ENCODE results near the gene MUC2.

The MUC2 gene

DNA sequence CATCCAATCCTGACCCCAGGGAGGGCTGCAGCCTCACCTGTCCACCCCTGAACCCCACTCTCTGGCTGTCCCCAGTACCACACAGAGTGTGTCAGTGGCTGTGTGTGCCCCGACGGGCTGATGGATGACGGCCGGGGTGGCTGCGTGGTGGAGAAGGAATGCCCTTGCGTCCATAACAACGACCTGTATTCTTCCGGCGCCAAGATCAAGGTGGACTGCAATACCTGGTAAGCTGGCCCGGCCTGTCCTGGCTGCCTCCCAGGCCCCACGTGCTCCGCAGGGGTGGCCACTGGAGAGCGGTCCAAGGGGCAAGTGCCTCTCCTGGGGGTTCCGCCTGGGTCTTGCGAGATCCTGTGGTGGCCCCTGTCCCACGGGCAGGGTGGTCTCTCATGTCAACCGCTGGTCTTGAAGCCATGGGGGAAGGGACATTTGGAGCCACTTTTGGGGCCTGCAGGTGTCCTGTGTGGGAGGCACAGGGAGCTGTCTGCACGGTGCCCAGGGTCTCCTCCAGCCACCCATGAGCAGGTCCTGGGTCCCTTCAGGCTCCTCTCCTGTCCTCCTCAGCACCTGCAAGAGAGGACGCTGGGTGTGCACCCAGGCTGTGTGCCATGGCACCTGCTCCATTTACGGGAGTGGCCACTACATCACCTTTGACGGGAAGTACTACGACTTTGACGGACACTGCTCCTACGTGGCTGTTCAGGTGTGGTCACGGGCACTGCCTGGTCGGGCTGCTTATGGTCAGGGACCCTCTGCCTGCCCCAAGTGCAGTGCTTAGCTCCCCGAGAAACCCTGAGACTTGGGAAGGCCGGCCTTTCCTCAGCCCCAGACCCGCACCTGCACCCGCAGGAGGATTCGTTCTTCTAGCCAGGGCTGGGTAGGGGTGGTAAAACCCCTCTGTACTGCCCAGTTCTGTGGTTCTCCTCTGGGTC lies 11.8 kb downstream of the MUC2 start:
- DNase-seq (ENCODE audit: low read depth in 1 of 2, low spot score in 1 of 2), result no peak

GRCh38 chr11:1087279-1087960 lies 12.7 kb downstream of the MUC2 start:
- DNase-seq (ENCODE audit: low read depth in 1 of 2, low spot score in 1 of 2), result no peak

DNA sequence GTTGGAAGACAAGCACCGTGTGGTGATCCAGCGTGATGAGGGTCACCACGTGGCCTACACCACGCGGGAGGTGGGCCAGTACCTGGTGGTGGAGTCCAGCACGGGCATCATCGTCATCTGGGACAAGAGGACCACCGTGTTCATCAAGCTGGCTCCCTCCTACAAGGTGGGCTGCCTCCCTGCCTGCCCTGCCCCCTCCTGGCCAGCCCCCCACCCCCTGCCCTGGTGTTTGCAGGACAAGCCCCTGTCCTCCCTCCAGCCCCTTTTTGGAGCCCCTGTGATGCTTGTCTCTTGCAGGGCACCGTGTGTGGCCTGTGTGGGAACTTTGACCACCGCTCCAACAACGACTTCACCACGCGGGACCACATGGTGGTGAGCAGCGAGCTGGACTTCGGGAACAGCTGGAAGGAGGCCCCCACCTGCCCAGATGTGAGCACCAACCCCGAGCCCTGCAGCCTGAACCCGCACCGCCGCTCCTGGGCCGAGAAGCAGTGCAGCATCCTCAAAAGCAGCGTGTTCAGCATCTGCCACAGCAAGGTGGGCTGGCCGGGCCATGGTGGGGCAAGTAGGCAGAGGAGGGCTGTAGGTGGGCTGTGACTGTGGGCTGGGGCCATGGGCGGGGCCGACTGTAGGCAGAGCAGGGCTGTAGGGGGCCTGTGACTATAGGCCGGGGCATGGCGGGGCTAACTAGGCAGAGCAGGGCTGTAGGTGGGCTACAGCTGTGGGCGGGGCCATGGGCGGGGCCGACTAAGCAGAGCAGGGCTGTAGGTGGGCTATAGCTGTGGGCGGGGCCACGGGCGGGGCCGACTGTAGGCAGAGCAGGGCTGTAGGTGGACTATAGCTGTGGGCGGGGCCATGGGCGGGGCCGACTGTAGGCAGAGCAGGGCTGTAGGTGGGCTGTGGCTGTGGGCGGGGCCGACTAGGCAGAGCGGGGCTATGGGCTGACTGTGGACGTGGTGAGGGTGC lies 13.6 kb downstream of the MUC2 start:
- DNase-seq (ENCODE audit: low read depth in 1 of 2, low spot score in 1 of 2), result no peak

DNA sequence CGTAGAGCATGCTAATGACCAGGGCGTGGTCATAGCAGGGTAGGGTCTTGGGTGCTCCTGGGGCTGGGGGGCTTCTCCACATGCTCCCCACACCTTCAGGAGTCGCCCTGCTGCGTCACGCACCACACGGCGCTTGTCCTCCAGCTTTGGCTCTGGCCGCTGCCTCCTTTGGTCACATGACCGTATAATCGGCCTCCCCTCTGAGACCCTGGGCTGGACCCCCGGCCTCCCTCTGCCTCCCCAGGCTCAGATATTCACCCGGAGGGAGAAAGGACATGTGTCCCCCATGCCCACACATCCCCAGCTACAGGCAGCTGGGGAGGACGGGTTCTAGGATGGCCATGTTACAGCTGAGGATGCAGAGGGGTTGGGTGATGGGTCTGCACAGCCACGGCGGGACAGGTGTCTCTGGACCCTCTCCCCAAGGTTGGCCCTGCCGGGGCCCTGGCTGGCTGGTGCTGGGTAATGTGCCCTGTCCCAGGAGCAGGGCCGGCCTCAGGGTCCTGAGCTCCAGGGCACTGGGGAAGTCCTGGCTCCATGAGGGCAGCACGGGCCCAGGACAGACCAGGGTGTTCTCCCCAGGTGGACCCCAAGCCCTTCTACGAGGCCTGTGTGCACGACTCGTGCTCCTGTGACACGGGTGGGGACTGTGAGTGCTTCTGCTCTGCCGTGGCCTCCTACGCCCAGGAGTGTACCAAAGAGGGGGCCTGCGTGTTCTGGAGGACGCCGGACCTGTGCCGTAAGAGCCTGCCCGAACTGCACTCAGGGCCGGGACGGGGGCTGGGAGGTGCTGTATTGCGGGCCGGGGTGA lies 14.5 kb downstream of the MUC2 start:
- DNase-seq (ENCODE audit: low read depth in 1 of 2, low spot score in 1 of 2), result no peak

GRCh38 chr11:1089738-1090599 lies 15.3 kb downstream of the MUC2 start:
- DNase-seq (ENCODE audit: low read depth in 1 of 2, low spot score in 1 of 2), result no peak

- no peak for DNase-seq (ENCODE audit: low read depth in 1 of 2, low spot score in 1 of 2)
Observed at GRCh38 chr11:1090600-1091331, 16.1 kb downstream of the MUC2 start.

- DNase-seq (ENCODE audit: low read depth in 1 of 2, low spot score in 1 of 2), result no peak
Observed at GRCh38 chr11:1091332-1092083, 16.8 kb downstream of the MUC2 start.

- DNase-seq (ENCODE audit: low read depth in 1 of 2, low spot score in 1 of 2), result no peak
Observed at GRCh38 chr11:1092145-1092670, 17.5 kb downstream of the MUC2 start.

DNA sequence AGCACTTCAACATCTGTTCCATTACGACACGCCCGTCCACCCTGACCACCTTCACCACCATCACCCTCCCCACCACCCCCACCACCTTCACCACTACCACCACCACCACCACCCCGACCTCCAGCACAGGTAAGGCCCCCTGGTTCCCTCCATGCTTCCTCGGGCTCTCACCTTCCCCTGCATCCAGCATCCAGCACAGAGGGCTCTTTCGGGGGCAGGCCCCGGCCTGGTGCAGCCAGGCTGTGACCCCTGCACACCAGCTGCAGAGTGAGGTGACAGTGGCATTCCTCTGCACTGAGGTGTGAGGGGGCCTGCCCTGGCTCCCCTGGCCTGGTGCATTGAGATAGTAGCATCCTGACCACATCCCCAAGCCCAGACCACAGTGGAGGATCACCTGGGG lies 18.2 kb downstream of the MUC2 start:
- no peak for DNase-seq (ENCODE audit: low read depth in 1 of 2, low spot score in 1 of 2)

GRCh38 chr11:1099519-1100355 lies 25.1 kb downstream of the MUC2 start:
- DNase-seq (ENCODE audit: low read depth in 1 of 2, low spot score in 1 of 2), result no peak

- DNase-seq (ENCODE audit: low read depth in 1 of 2, low spot score in 1 of 2), result no peak
Observed at GRCh38 chr11:1100417-1101245, 26.0 kb downstream of the MUC2 start.

GRCh38 chr11:1101318-1102089 lies 26.8 kb downstream of the MUC2 start:
- DNase-seq (ENCODE audit: low read depth in 1 of 2, low spot score in 1 of 2), result no peak

DNA sequence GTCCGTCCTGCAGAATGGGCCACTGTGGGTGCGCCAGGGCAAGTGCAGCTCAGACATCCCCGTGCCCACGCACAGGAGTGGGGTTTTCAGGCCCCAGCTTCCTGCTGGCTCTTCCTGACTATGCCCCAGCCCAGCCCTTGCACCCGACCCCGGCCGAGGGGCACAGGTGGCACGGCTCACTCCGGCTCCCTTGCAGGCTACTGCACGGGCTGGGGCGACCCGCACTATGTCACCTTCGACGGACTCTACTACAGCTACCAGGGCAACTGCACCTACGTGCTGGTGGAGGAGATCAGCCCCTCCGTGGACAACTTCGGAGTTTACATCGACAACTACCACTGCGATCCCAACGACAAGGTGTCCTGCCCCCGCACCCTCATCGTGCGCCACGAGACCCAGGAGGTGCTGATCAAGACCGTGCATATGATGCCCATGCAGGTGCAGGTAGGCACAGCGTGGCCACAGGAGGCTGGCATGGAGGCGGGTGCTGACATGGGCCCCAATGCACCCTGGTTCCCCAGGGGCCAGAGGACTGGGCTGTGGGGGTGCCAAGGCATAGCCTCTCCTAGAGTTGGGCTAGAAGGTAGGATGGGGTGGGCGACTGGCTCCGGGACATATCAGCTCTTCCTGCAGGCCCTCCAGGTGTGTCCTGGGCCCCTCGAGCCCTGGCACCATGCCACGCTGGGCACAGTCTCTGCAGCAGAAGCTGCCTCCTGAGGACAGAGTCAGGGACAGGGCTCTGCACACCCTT lies 27.7 kb downstream of the MUC2 start:
- DNase-seq (ENCODE audit: low read depth in 1 of 2, low spot score in 1 of 2), result no peak

DNA sequence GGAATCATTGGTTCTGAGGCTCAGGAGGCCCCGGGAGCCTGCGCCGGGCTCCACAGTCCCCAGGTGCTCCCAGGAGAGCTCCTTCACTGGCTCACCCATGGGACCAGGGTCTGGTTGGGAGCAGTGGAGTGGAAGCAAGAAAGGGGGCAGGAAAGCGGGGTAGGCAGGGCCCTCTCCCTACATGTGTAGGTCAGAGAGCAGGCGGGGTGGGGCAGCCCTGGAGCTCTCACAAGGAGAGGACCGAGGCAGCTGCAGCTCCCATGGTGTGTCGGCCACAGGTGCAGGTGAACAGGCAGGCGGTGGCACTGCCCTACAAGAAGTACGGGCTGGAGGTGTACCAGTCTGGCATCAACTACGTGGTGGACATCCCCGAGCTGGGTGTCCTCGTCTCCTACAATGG lies 28.3 kb downstream of the MUC2 start:
- no peak for DNase-seq (ENCODE audit: low read depth in 1 of 2, low spot score in 1 of 2)

Data from activated T-helper 1 cell treated with anti-CD3 and anti-CD28 coated beads, Interleukin-2, amount 50 U/mL, for 16 hours (primary cell).